Motor neuron (in vitro differentiated cells): ENCODE results near the gene UNC79. TPM values are rescaled to one million over a fixed set of nuclear protein-coding genes. Genes with fewer than 3 reads are reported as not detected.

Experiments
- ATAC-seq, 8 experiments: fragments of 200-7000 bp; cut with Tn5 transposase; replicated peaks in 6 of 8; 2 replicates each; pipeline ENCODE4 v1.8.0; 2021; ENCODE audit warnings: mild to moderate bottlenecking in 8 of 8, moderate library complexity in 8 of 8
- H3K27ac ChIP-seq, 2 donors: fragments of 250-450 bp; sonication (Bioruptor Pico); 2 replicates each; pipeline ENCODE4 v1.9.0; 2021; ENCODE audit warnings: antibody characterized with exemption in 2 of 2, mild to moderate bottlenecking in 2 of 2, moderate library complexity in 1 of 2
- H3K4me1 ChIP-seq, 2 donors: fragments of 250-450 bp; sonication (Bioruptor Pico); replicated peaks in 1 of 2; 2 replicates each; pipeline ENCODE4 v1.6.1; 2021; ENCODE audit warnings: antibody characterized with exemption in 2 of 2, mild to moderate bottlenecking in 2 of 2, moderate library complexity in 1 of 2
- H3K4me3 ChIP-seq, 5 donors: fragments of 250-450 bp; sonication (Bioruptor Pico); 2 replicates each; pipeline ENCODE4 v1.9.0; 2021; ENCODE audit warnings: antibody characterized with exemption in 5 of 5, mild to moderate bottlenecking in 5 of 5, moderate library complexity in 4 of 5
- WGBS, 10 experiments: fragments of 450-650 bp; shearing (Covaris generic); methylation state at CpG; one replicate each; pipeline ENCODE4 v1.0.0; 2022; 5-methylcytosine and 5-hydroxymethylcytosine counted together
- in situ Hi-C, 9 experiments: fragments of 400-800 bp; cut with MboI; loops; one replicate each; pipeline ENCODE4 v1.15.0; 2021; ENCODE audit warnings: low sequenced_read_pairs in 9 of 9, low pct_unique_long_range_greater_than_20kb in 2 of 9; ENCODE audit not compliant: unreplicated experiment in 9 of 9
- total RNA-seq, 8 experiments: library from RNA; unstranded; fragments of 300-600 nt; gene quantifications; 2 replicates each; pipeline versions ENCODE4 v1.2.3 to v1.2.4, GENCODE V29; 2022

Gene UNC79
- total RNA-seq, 8 experiments from 2014 or later, result 0.31 to 16.8 (median 7.2) TPM

DNA sequence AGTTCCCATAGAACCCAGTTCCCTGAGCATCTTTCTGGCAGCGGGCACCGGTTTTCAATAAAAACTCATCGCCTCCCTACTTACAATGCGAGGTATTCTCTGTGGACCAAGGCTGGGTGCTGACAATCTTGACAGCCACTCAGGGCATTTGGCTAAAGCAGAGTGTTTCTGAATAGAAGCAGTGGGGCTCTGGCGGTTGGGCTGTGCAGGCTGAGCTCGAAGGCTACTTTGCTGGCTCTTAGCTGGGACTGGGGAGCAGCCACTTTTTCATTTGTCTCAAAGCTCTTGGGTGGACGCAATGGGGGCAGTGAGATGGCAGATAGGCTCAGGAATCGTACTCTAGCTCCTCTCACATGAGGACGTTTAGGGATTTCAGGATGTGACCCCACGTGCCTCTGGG is 151.8 kb downstream of the UNC79 start:
- Histone ChIP-seq H3K4me3 (no peak overlapping the region), H3K27ac (no peak overlapping the region), H3K4me1 (no peaks in the 10 kb centered on the region)
- in situ Hi-C loops, result no loop called here
- ATAC-seq, result no peak
- 0 to 100% (median 85%) methylated on average over 1 to 9 of the region's 10 CpGs; no CpG with 5 or more reads in 3 of the 10 experiments for whole genome bisulfite sequencing, 10 experiments

DNA sequence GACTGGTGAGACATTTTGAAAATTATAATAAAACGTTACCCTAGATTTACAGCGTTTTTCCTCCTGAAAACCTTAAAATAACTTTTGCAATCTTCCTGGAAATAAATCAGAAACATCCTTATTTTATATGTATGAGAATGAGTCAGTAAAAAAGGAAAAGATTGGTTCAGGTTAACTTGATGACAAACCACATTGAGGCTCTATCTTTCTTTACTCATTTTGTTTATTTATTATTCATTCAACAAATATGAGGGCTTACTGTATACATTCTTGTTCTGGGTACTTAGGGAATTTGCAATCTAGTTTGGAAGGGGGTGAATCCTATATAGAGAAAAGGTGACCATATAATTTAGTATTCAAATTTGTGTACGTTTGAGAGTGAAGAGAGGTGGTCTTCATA is 156.6 kb downstream of the UNC79 start:
- ATAC-seq, result no peak
- H3K4me3 ChIP-seq, result no peak overlapping the region
- 0 to 100% (median 89%) methylated on average over 1 to 3 of the region's 3 CpGs for WGBS, 10 experiments
- H3K27ac ChIP-seq, result no peak overlapping the region
- in situ Hi-C loops, result no loop called here
- no peaks in the 10 kb centered on the region for H3K4me1 ChIP-seq

DNA sequence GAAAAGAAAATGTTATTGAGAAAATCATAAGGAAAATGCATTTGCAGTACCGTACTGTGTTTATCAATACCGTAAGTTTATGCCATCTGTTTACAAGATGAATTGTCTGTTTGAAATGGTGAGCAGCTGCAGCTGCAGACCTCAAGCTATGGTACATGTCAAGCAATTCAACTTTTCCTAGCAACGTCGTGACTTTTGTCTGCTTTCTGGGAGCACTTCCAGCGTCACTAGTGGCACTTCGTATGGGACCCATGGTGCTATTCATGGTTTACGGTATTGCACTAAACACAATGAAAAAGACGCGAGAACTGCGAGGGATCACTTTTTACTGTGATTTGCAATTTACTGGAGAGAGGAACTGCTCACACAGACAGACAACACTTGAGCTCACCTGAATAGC is 160.8 kb downstream of the UNC79 start:
- ATAC-seq, result peak in 1 of 8 experiments; percentile 77
- WGBS, 10 experiments, result 0 to 87% (median 72%) methylated on average over 2 to 10 of the region's 10 CpGs; no CpG with 5 or more reads in 1 of the 10 experiments
- no peaks in the 10 kb centered on the region for H3K4me1 ChIP-seq
- in situ Hi-C loops, result no loop called here
- no peak overlapping the region for H3K27ac ChIP-seq
- no peak overlapping the region for H3K4me3 ChIP-seq

DNA sequence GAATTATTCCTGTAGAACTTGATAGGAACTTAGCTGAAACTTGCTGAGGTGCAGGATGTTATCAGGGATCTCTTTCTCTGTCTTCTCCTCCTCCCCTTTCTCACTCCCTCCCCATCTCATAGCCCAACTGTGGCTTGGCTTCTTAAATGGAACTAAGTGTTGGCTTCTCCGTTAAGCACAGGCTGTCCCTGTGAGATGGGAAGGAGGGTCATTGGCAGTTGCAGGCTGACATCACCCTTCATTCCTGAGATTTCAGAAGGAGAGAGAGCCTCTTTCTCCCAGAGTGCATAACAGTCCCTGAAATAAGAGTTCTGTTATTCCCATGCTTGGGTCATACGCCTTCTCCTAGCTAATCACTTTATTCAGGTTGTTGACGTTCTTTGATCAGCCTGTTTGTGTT is 162.0 kb downstream of the UNC79 start:
- Histone ChIP-seq H3K4me3 (no peak overlapping the region), H3K4me1 (no peaks in the 10 kb centered on the region), H3K27ac (no peak overlapping the region)
- in situ Hi-C loops, result no loop called here
- 17 to 83% (median 40%) methylated on average over 1 to 3 of the region's 3 CpGs; no CpG with 5 or more reads in 3 of the 10 experiments for WGBS, 10 experiments
- peak in 1 of 8 experiments; percentile 36 for ATAC-seq

DNA sequence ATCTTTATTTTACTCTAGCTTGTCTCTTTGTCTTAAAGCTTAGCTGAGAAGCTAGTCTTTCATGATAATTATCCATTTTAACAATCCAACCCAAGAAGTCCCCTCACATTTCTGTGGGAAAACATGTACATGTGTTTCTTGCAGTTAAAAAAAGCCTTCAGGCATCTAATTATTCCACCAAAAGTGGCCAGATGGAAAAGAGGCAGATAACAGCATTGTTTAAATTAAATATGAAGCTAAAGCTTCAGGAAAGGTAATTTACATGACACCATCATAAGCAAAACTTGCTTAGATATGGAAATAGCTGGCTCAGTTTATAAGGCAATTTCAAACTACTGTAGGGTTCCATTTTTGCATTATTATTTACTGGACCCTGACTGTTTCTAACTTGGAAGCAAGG is 175.4 kb downstream of the UNC79 start:
- in situ Hi-C loops, result loop anchor here in 1 of 9 experiments (25.0 kb wide), 1 partner anchor 369 kb away; no protein-coding TSS in a partner anchor
- Histone ChIP-seq H3K4me3 (no peak overlapping the region), H3K27ac (no peak overlapping the region), H3K4me1 (no peaks in the 10 kb centered on the region)
- ATAC-seq, result no peak

DNA sequence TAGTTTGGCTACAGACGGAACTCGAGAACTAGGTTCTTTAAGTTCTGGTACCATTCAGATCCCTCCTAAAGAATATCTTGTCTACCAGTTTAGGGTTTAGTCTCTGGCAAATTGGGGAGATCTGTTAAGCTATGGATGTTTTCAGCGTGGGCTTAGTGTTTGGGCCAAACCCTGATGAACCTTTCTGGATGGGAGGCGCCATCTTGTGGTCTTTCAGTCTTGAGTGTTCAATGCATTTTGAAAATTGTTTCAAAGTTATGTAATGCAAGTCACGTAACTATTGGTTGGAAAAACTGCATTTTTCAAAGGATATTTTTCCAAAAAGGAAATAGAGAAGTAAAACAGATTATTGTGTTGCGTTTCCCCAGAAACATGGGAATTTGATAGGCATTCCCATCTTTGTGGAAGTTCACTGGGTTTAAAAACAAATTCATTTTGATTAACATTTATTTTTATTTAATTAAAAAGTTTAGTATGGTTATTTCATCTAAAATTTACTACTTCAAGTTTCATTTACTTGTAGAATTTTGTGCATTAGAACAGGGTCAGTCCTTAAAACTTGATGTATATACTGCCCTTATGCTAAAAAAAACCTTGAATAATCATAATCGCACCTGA is 188.5 kb downstream of the UNC79 start:
- WGBS, 10 experiments, result 7 to 70% (median 52%) methylated on average over 4 to 7 of the region's 7 CpGs
- H3K27ac ChIP-seq, result no peak overlapping the region
- H3K4me1 ChIP-seq, result no peaks in the 10 kb centered on the region
- in situ Hi-C loops, result loop anchor here in 1 of 9 experiments (25.0 kb wide), 1 partner anchor 382 kb away; no protein-coding TSS in a partner anchor
- H3K4me3 ChIP-seq, result no peak overlapping the region
- peak in 4 of 8 experiments; percentile 26 to 60 (median 43) for ATAC-seq

DNA sequence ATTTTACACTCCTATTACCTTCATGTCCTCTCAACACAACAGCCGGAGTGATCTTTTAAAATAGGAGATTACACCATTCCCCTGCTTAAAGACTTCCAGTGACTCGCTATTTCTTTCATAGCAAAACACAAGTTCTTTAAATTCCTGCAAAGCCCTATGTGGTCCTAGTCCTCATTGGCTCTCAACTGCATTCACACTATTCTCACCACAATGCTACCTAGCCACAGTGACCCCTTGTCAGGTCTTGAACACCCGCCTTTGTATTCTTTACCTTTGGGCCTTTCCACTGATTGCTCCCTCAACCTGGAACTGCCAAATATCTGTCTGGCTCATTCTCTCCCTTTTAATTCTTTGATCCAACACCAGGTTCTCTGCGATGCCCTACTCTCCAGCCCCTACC is 197.3 kb downstream of the UNC79 start:
- in situ Hi-C loops, result no loop called here
- ATAC-seq, result no peak
- H3K27ac ChIP-seq, result no peak overlapping the region
- H3K4me1 ChIP-seq, result no peaks in the 10 kb centered on the region
- 22 to 100% (median 90%) methylated on average over 1 to 3 of the region's 4 CpGs; no CpG with 5 or more reads in 1 of the 10 experiments for WGBS, 10 experiments
- H3K4me3 ChIP-seq, result no peak overlapping the region

DNA sequence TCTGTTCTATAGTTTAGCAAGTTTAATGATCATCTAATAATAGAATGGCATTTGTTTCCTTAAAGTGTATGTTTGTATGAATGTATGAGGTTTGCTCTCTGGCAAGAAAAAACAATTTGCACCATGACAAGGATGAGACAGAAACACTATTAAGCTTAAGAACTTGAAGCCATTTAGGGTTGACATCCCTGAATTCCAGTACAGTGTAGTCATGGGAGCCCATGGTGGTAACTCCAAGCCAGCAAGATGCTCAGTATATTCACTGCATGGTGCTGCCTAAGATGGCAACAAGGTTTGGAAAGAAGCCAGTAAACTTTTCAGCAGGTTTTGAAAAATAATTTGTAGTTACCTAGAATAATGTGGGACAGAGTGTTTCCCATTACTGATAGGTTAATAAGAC is 198.9 kb downstream of the UNC79 start:
- H3K27ac ChIP-seq, result no peak overlapping the region
- H3K4me1 ChIP-seq, result no peaks in the 10 kb centered on the region
- H3K4me3 ChIP-seq, result no peak overlapping the region
- in situ Hi-C loops, result no loop called here
- ATAC-seq, result peak in 1 of 8 experiments; percentile 84

DNA sequence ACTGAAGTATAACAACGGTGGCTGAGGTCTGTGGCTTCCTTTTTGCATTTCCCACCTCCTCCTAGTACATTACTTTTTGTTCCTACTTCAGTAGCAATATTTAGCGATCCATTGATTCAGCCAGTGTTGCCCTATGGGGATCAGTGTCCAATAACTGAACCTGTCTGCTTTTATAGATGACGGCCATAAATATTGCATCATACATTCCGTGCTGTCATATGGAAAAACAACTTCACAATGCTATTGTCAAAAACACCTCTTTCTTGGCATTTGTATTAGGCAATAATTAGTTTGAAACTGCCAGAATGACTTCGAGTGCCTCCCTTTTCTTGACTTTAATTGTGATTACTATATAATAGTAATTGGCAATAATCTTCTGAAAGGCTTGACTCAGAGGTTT is 208.1 kb downstream of the UNC79 start:
- ATAC-seq, result no peak
- no peaks in the 10 kb centered on the region for H3K4me1 ChIP-seq
- in situ Hi-C loops, result no loop called here
- no peak overlapping the region for H3K27ac ChIP-seq
- H3K4me3 ChIP-seq, result no peak overlapping the region
- 6 to 90% (median 84%) methylated on average over 2 to 5 of the region's 5 CpGs for WGBS, 10 experiments

DNA sequence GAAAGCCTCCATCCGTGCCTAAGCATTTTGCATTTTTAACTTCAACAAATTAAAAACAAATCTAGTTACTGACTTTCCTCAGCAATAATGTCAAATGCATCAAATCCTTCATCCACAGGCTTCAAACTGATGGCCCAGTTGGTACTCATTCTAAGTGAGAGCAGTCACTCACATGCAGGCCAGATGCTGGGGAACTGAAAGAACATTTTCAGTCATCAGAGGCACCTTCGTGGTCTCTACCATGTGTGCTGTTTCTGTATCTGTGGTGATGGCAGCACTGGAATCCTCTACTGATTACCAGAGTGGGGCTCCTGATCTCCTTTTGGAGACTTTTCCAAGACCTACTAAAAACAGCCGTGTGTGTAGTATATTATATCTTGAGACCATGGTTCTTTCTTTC is 212.4 kb downstream of the UNC79 start:
- WGBS, 10 experiments, result 0 to 80% (median 53%) methylated on average over 1 to 2 of the region's 3 CpGs; no CpG with 5 or more reads in 2 of the 10 experiments
- in situ Hi-C loops, result no loop called here
- no peak for ATAC-seq
- H3K4me3 ChIP-seq, result no peak overlapping the region
- no peaks in the 10 kb centered on the region for H3K4me1 ChIP-seq
- H3K27ac ChIP-seq, result no peak overlapping the region

DNA sequence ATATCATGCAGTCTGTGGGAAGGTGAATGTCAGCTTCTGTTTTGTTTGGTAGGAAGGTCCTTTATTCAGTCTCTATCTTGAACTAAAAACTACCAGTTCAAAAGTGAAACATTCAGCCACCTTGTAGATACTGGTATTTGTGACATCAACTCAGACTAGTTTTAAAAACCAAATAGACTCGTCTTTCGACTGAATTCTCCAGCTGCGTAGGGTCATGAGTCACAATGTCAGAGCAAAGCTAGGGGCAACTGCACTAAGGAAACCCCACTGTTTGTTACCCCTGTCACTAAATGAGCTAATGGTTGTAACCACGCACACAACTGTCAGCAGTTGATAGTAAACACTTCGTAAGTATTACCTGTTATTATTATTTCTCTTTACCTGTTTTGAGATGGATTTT is 212.9 kb downstream of the UNC79 start:
- Histone ChIP-seq H3K4me1 (no peaks in the 10 kb centered on the region), H3K27ac (no peak overlapping the region), H3K4me3 (no peak overlapping the region)
- 13 to 100% (median 82%) methylated on average over 1 to 5 of the region's 5 CpGs; no CpG with 5 or more reads in 1 of the 10 experiments for WGBS, 10 experiments
- in situ Hi-C loops, result no loop called here
- ATAC-seq, result no peak

DNA sequence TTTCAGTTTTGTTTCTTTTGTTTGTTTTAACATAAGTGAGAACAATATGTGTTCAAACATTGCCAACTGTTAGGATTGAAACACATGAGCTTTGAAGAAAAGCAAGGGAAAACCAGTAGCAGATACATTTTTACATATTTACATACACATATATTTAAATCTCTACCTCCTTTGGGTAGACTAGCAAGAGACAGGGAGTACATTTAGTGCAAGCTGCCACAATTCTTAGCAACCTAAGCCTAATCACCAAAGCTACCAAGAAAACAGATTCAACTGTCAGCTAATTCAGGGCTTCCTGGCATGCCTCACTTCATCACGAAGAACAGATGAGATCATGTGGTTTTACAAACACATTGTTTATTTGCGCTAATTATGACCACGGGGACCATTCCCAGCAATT is 214.5 kb downstream of the UNC79 start:
- WGBS, 10 experiments, result 4 to 91% (median 72%) methylated on average over 2 to 3 of the region's 3 CpGs; no CpG with 5 or more reads in 2 of the 10 experiments

DNA sequence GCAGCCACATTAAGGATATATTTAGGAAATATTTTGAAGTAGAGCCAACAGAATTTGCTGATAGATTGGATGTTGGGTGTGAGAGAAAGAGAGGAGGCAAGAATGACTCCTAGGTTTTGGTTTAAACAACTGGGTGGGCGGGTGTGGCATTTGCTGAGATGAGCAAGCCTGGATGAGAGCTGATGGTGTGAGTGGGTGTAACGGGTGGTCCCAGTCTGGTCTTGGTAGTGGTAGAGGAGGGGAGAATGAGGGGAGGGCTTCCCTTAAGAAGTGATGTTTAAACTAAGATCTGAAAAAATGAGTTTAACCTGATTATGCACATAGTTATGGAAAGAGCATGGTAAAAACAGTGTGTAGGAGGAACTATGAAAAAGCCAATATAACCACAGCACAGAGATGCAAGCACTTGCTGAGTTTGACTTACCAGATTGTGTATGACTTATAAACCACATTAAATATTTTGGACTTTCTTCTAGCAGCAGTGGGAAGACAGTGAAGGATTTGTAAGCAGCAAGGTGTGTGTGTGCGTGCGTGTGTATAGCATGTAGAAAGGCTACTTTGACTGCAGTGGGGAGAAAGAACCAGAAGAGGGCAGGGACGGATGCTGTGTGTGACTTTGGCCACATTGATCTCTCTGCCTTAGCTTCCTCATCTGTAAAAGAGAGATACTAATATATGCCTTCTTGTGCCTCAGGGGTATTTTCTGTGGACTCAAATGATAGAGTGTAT is 217.9 kb downstream of the UNC79 start:
- peak in 1 of 8 experiments; percentile 91 for ATAC-seq
- in situ Hi-C loops, result no loop called here
- WGBS, 10 experiments, result 17 to 83% (median 72%) methylated on average over 1 to 4 of the region's 5 CpGs; no CpG with 5 or more reads in 2 of the 10 experiments
- Histone ChIP-seq H3K4me3 (no peak overlapping the region), H3K27ac (no peak overlapping the region), H3K4me1 (no peaks in the 10 kb centered on the region)

More for the DNA sequence above, 214.5 kb downstream of the UNC79 start:
- ATAC-seq, result peak in 3 of 8 experiments; percentile 35 to 84 (median 42)
- no peak overlapping the region for H3K4me3 ChIP-seq
- no peak overlapping the region for H3K27ac ChIP-seq
- no peaks in the 10 kb centered on the region for H3K4me1 ChIP-seq
- in situ Hi-C loops, result no loop called here
